CD4-positive, alpha-beta T cell treated with Interleukin-21 for 1 hour (primary cell): Measurements from ENCODE around the gene FAM181A.

Experiments
- DNase-seq: peaks from one replicate; pipeline ENCODE4 v3.0.0-alpha.2; 2020

FAM181A gene

GRCh38 chr14:93965287-93965821, 38.2 kb downstream of the FAM181A start:
- no peak for DNase-seq

GRCh38 chr14:93965946-93966474, 38.9 kb downstream of the FAM181A start:
- DNase-seq = no peak

- DNase-seq = no peak
Measured at GRCh38 chr14:93967637-93968250, 40.6 kb downstream of the FAM181A start.

GRCh38 chr14:93969082-93969828, 42.1 kb downstream of the FAM181A start:
- no peak for DNase-seq

- DNase-seq = peak; percentile 81
Measured at GRCh38 chr14:93970585-93970964, 43.4 kb downstream of the FAM181A start.

- peak; percentile 53 for DNase-seq
Measured at GRCh38 chr14:93970965-93971634, 44.0 kb downstream of the FAM181A start.

- no peak for DNase-seq
Measured at GRCh38 chr14:93971635-93972027, 44.5 kb downstream of the FAM181A start.

- no peak for DNase-seq
Measured at GRCh38 chr14:93972618-93973205, 45.6 kb downstream of the FAM181A start.

- no peak for DNase-seq
Measured at GRCh38 chr14:93973607-93974006, 46.5 kb downstream of the FAM181A start.

GRCh38 chr14:93974299-93974698, 47.2 kb downstream of the FAM181A start:
- DNase-seq = no peak

GRCh38 chr14:93974833-93975232, 47.7 kb downstream of the FAM181A start:
- DNase-seq = no peak

- DNase-seq = no peak
Measured at GRCh38 chr14:93975791-93976476, 48.8 kb downstream of the FAM181A start.

- no peak for DNase-seq
Measured at GRCh38 chr14:93976477-93977057, 49.4 kb downstream of the FAM181A start, which contains the start of gene ASB2. TSS of gene ASB2 (minus strand) at chr14:93976570. CDS start at chr14:93964539, 12,031 bp downstream.

GRCh38 chr14:93977171-93977570, 50.0 kb downstream of the FAM181A start:
- no peak for DNase-seq

- DNase-seq = peak; percentile 82
Measured at GRCh38 chr14:93977790-93978581, 50.8 kb downstream of the FAM181A start.

GRCh38 chr14:93978735-93979134, 51.6 kb downstream of the FAM181A start:
- no peak for DNase-seq
